DMS 273 (cell line): Measurements from ENCODE around the gene SULF2.
"Not testable (repeated sequence)": the region's sequence is repeated elsewhere in the genome, so short reads cannot be mapped to it uniquely, and the experiment has no call there.

Experiments used
- DNase-seq: peaks from one replicate; lab custom pipeline; 2025; ENCODE audit not compliant: unreplicated experiment; lab: John Stamatoyannopoulos, UW

SULF2 gene

GRCh38 chr20:47804972-47805371 lies 19.7 kb upstream of the SULF2 start:
- not testable (repeated sequence) for DNase-seq

- not testable (repeated sequence) for DNase-seq
Measured at GRCh38 chr20:47804224-47804825, 19.0 kb upstream of the SULF2 start.

DNA sequence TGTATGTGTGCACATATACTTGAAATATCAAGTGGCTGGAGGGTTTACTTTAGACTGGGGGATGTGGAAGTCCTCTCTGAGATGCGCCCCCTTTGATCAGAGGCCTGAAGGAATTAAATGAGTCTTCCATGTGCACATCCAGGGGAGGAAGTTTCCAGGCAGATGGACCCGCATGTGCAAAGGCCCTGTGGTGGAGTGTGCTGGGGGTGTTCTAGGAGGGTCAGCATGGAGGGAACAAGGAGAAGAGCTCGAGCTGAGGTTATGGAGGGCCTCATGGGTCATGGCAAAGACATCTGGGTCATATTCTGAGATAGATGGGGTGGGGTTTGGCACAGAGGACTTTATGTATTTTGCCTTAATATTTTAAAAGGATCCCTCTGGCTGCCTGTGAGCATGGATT lies 17.7 kb upstream of the SULF2 start:
- DNase-seq, result no peak

GRCh38 chr20:47802226-47802920 lies 17.1 kb upstream of the SULF2 start:
- DNase-seq, result no peak

- no peak for DNase-seq
Measured at GRCh38 chr20:47801759-47802158, 16.5 kb upstream of the SULF2 start.

GRCh38 chr20:47801079-47801478 lies 15.8 kb upstream of the SULF2 start:
- no peak for DNase-seq

DNA sequence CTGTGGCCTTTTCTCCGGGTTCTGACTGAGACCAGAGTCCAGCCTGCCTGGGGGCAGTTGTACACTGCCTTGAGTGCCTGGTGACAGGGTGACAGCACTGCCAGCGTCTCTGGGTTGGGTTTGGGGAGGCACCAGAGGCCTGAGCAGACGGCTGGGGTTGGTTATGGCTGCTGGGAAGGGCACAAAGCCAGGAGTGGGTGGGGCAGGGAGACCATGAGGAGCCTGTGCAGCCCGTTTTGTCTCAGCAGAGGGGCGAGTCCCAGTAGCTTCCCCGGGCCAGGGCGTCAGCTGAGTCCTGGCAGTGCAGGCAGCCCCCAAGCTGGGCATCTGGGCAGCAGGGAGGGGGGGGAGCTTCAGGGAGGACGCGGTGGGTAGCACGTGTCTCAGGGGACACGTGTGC lies 15.3 kb upstream of the SULF2 start:
- DNase-seq, result peak; percentile 79

DNA sequence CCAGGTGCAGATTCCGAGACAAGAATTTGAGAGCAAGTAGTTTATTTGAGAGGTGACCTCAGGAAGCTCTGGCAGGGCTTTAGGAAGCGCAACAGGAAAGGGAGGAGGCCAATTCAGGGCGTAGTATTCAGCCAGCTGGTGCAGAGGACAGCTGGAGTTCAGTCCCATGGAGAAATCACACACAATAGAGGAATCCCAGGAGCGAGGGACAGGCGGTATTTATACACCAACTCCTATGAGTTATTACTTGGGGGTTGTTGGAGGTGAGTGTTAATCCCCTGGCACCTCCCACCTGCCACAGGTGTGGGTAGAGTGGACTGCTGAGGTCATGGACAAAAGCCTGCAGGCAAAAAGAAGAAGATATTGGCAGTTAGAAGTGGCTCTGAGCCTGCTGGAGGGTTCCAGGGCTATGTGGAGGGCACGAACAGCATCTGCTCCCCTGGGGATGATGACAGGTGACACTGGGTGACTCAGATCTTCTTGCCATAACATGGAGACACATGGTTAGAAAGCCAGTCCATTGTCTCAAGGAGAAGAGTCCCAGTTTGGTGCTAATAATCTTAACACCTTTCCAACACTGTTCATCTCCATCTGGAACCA lies 13.9 kb upstream of the SULF2 start:
- DNase-seq, result peak; percentile 32

- no peak for DNase-seq
Measured at GRCh38 chr20:47796971-47797370, 11.7 kb upstream of the SULF2 start.

DNA sequence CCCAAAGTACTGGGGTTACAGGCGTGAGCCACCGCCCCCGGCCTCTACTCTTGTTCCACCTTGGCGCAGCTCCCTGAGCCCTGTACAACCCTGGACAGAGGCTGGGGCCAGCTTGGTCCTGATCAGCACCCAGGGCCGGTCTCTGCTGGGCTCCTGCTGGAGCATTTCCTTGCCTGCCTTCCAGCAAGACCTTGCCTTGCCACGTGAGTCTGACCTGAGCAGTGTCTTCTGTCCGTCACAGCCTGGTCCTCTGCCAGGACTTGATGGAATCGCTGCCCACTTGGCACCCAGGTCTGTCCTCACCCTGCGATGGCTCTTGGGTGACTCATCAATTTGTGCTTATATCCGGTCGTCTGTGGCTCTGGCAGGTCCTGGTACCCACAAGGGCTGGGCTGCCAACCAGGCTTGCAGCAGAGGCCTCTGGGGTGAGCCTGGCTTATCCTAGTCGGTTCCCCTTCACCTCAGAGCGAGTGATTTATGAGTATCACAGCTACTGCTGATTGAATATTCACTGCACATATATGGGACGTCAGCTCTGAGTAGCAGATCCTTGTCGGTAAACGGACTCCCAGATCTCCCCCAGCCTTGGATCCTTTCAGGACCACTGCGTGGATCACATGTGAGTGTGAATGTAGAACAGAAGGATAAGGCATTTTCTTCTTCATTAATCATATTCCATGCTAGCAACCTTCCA lies 10.1 kb upstream of the SULF2 start:
- DNase-seq, result no peak

GRCh38 chr20:47794264-47794663 lies 9.0 kb upstream of the SULF2 start:
- DNase-seq, result not testable (repeated sequence)

DNA sequence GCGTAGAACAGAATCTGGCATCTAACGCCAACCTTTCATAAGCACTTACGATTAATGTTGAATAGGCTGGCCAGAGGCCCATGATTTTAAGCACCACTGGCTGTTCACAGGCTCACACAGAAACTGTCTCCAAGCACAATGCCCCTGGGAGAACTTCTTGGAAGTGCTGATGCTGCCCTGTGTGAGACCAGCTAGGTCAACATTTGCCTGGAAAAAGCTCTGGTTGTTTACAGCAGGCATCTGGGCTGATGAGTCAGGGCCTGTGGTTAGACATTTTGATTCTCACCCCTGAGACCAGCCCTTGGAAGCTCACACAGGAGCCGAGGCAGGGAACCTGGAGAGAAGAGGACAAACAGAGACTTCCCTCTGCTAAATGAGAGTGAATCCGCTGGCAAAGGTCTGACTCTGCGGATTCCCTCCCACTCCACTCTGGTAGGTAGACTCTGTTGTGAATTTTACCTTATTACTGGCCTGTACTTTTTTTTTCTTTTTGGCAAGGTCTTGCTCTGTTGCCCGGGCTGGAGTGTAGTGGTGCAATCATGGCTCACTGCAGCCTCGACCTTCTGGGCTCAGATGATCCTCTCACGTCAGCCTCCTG lies 6.8 kb upstream of the SULF2 start:
- DNase-seq, result peak; percentile 71

DNA sequence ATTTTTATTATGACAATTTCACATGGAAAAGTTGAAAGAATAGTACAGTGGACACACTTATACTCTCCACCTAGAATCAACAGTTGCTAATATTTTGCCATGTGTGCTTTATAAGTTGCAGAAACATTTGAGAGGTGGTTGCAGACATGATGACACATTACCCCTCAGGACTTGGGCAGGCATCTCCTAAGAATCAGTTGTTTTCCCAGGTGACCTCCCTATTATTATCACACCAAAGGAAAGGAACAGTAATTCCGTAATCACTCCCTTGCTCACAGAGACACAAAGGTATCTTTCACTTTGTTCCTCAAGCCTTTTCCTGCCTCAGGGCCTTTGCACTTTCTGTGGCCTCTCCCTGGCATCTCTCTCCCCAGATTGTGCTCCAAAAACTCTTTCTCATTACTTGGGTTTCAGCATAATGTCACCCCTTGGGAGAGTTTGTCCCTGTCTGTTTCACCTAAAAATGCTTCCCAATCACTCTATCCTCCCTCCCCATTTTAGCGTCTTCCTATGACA lies 5.9 kb upstream of the SULF2 start:
- DNase-seq, result no peak

GRCh38 chr20:47790580-47790965 lies 5.3 kb upstream of the SULF2 start:
- no peak for DNase-seq

DNA sequence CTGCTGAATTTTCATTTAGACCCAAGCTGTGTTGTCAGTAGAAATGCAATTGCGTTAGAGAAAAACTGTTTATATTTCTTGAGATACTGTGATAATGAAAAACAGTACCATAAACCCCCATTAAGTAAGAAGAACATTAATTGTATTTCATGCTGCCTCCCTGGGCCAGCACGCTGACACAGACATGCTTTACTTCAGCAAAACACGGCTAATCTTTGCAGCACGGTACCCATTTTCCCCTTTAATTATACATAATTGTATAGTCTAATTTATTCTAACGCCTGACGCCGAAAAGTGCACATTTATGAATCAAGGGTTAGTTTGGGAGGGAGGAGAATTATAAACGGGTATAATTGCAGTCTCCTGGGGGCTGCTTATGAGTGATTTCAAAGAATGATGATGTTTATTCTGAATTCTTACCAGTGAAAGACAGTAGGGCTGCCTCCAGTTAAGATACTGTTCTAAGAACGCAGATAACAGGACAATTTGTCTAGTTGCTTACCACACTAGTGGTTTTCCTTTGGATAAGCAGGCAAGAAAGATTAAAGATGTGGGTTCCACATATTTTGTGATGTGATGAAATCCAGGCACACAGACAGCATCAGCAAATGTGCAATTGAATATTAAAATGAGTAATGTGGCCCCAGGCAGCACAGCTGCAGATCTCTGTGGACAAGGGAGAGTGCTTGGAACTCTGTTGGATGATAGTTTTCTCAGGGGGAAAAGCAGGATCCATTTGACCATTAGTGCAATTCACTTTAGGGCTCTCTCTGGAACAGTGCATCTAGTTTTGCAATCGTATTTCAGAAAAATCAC lies 4.7 kb upstream of the SULF2 start:
- DNase-seq, result no peak

- DNase-seq, result no peak
Measured at GRCh38 chr20:47789081-47789763, 3.9 kb upstream of the SULF2 start.

GRCh38 chr20:47788741-47789080 lies 3.4 kb upstream of the SULF2 start:
- no peak for DNase-seq

GRCh38 chr20:47786765-47787107 lies 1.5 kb upstream of the SULF2 start:
- no peak for DNase-seq

GRCh38 chr20:47785854-47786764 lies 828 bp upstream of the SULF2 start:
- DNase-seq, result peak; percentile 96
